Sigmoid colon (tissue), 7 donors: Measurements from ENCODE around the gene PAX9. TPM values are rescaled to one million over a fixed set of nuclear protein-coding genes. Genes with fewer than 3 reads are reported as not detected.

Source experiments
- DNase-seq: peaks from one replicate; pipeline ENCODE4 v3.0.0-alpha.2; 2019
- H3K27ac ChIP-seq, 4 donors: fragments of 200-600 bp; sonication (generic); one replicate each; pipeline ENCODE4 v1.5.1; 2016 to 2019; ENCODE audit warnings: mild to moderate bottlenecking in 1 of 4
- H3K27me3 ChIP-seq, 3 donors: fragments of 200-600 bp; sonication (generic); one replicate each; pipeline ENCODE4 v1.5.1; 2019; ENCODE audit warnings: mild to moderate bottlenecking in 1 of 3
- H3K36me3 ChIP-seq, 4 donors: fragments of 200-600 bp; sonication (generic); one replicate each; pipeline ENCODE4 v1.5.1; 2016 to 2019
- H3K4me1 ChIP-seq, 4 donors: fragments of 200-600 bp; sonication (generic); one replicate each; pipeline ENCODE4 v1.5.1; 2017 to 2019
- H3K4me3 ChIP-seq, 4 donors: fragments of 200-600 bp; sonication (generic); one replicate each; pipeline ENCODE4 v1.5.1; 2017 to 2019; ENCODE audit warnings: mild to moderate bottlenecking in 2 of 4, moderate library complexity in 1 of 4
- H3K9me3 ChIP-seq, 4 donors: fragments of 200-600 bp in 3 of 4; sonication (generic) in 3 of 4; one replicate each; pipeline versions ENCODE4 v1.5.1 to v1.6.1; 2013 to 2019
- CTCF ChIP-seq, 4 experiments: fragments of 450-650 bp in 3 of 4; fragments of 200-600 bp in 1 of 4; IDR thresholded peaks; one replicate each; pipeline ENCODE4 v1.5.1; 2016 to 2019; ENCODE audit warnings: antibody characterized with exemption in 4 of 4, mild to moderate bottlenecking in 3 of 4, moderate library complexity in 2 of 4
- EP300 ChIP-seq, 4 donors: sonication (generic); formaldehyde crosslinking; IDR thresholded peaks; one replicate each; pipeline ENCODE4 v1.6.1; 2017; ENCODE audit warnings: antibody characterized with exemption in 4 of 4
- POLR2A ChIP-seq, 2 donors: fragments of 450-650 bp; IDR thresholded peaks; one replicate each; pipeline ENCODE4 v1.6.1; 2016; ENCODE audit warnings: antibody characterized with exemption in 2 of 2, mild to moderate bottlenecking in 2 of 2, moderate library complexity in 2 of 2
- POLR2AphosphoS5 ChIP-seq, 4 donors: sonication (generic); formaldehyde crosslinking; IDR thresholded peaks; one replicate each; pipeline ENCODE4 v1.6.1; 2017; ENCODE audit warnings: antibody characterized with exemption in 4 of 4
- WGBS, 2 donors: extraction: QIAGEN DNeasy Blood & Tissue Kit; methylation state at CpG; one replicate each; pipeline ENCODE4 v1.1.7; 2013; 5-methylcytosine and 5-hydroxymethylcytosine counted together
- intact Hi-C: fragments of 100-400 bp; cut with DNase I; formaldehyde crosslinking; loops from one replicate; pipeline ENCODE4 v1.15.1; 2023
- polyA plus RNA-seq, 3 donors: library from polyadenylated mRNA; stranded (reverse); fragments of 200-250 nt; gene quantifications; one replicate each; pipeline ENCODE4 v1.2.3, GENCODE V29; 2013
- total RNA-seq, 4 donors: library from RNA; depleted of rRNA; stranded (reverse); fragments of >200 nt; gene quantifications; one replicate each; pipeline ENCODE4 v1.1.0, GENCODE V29; 2016
- donor health status: healthy with polysubstance abuse.
- donor health status: Bipolar disorder and iron deficiency.
- donor health status: healthy.

The PAX9 gene
- total and polyA plus RNA-seq, 7 donors = under 0.01 to 1.2 (median 0.28) TPM; not detected in 2

GRCh38 chr14:36671149-36671548 lies 9.5 kb downstream of the PAX9 start:
- TF ChIP-seq EP300 (IDR thresholded peaks at IDR 0.05) (no peak), POLR2AphosphoS5 (IDR thresholded peaks at IDR 0.05) (no peak), CTCF (IDR thresholded peaks at IDR 0.05) (no peak), POLR2A (IDR thresholded peaks at IDR 0.05) (no peak)
- Histone ChIP-seq H3K4me3 (no peak overlapping the region), H3K27ac (no peak overlapping the region), H3K4me1 (peaks cover 0 to 9% (median 6%) of the 10 kb centered on the region in 4 donors), H3K27me3 (peaks cover 11 to 94% (median 31%) of the 10 kb centered on the region in 3 donors), H3K9me3 (no peaks in the 10 kb centered on the region), H3K36me3 (no peaks in the 10 kb centered on the region)
- WGBS, 2 donors = 31 to 55% methylated on average over 3 of the region's 3 CpGs
- DNase-seq = no peak
- intact Hi-C loops = no loop called here

GRCh38 chr14:36672095-36672494 lies 10.4 kb downstream of the PAX9 start:
- Histone ChIP-seq H3K4me1 (no peaks in the 10 kb centered on the region), H3K4me3 (no peak overlapping the region), H3K36me3 (no peaks in the 10 kb centered on the region), H3K27me3 (peaks cover 2 to 89% (median 21%) of the 10 kb centered on the region in 3 donors), H3K9me3 (no peaks in the 10 kb centered on the region), H3K27ac (no peak overlapping the region)
- no peak for DNase-seq
- intact Hi-C loops = no loop called here
- TF ChIP-seq EP300 (IDR thresholded peaks at IDR 0.05) (no peak), POLR2AphosphoS5 (IDR thresholded peaks at IDR 0.05) (no peak), CTCF (IDR thresholded peaks at IDR 0.05) (no peak), POLR2A (IDR thresholded peaks at IDR 0.05) (no peak)
- WGBS, 2 donors = 62 to 70% methylated on average over 4 of the region's 4 CpGs

- TF ChIP-seq EP300 (IDR thresholded peaks at IDR 0.05) = no peak
- no peak for TF ChIP-seq POLR2A (IDR thresholded peaks at IDR 0.05)
- no peak for TF ChIP-seq POLR2AphosphoS5 (IDR thresholded peaks at IDR 0.05)
- TF ChIP-seq CTCF (IDR thresholded peaks at IDR 0.05) = no peak
- DNase-seq = no peak
- H3K36me3 ChIP-seq = no peaks in the 10 kb centered on the region
- 88 to 92% methylated on average over 3 of the region's 3 CpGs for WGBS, 2 donors
- H3K4me1 ChIP-seq = no peaks in the 10 kb centered on the region
- H3K9me3 ChIP-seq = no peaks in the 10 kb centered on the region
- H3K27me3 ChIP-seq = peaks cover 0 to 63% (median 7%) of the 10 kb centered on the region in 3 donors
- no peak overlapping the region for H3K4me3 ChIP-seq
- intact Hi-C loops = no loop called here
- no peak overlapping the region for H3K27ac ChIP-seq
Measured at GRCh38 chr14:36674659-36675058, 13.0 kb downstream of the PAX9 start.

GRCh38 chr14:36675581-36675980 lies 13.9 kb downstream of the PAX9 start:
- 70 to 72% methylated on average over 6 of the region's 6 CpGs for WGBS, 2 donors
- no peak overlapping the region for H3K27ac ChIP-seq
- TF ChIP-seq EP300 (IDR thresholded peaks at IDR 0.05) (no peak), CTCF (IDR thresholded peaks at IDR 0.05) (no peak), POLR2AphosphoS5 (IDR thresholded peaks at IDR 0.05) (no peak), POLR2A (IDR thresholded peaks at IDR 0.05) (no peak)
- no peak overlapping the region for H3K4me3 ChIP-seq
- intact Hi-C loops = no loop called here
- peaks cover 0 to 54% (median 7%) of the 10 kb centered on the region in 3 donors for H3K27me3 ChIP-seq
- no peak for DNase-seq
- no peaks in the 10 kb centered on the region for H3K36me3 ChIP-seq
- H3K9me3 ChIP-seq = no peaks in the 10 kb centered on the region
- no peaks in the 10 kb centered on the region for H3K4me1 ChIP-seq

- intact Hi-C loops = no loop called here
- Histone ChIP-seq H3K27ac (no peak overlapping the region), H3K4me3 (no peak overlapping the region), H3K36me3 (no peaks in the 10 kb centered on the region), H3K9me3 (no peaks in the 10 kb centered on the region), H3K27me3 (peaks cover 0 to 47% (median 7%) of the 10 kb centered on the region in 3 donors), H3K4me1 (no peaks in the 10 kb centered on the region)
- no peak for DNase-seq
- TF ChIP-seq EP300 (IDR thresholded peaks at IDR 0.05) (no peak), CTCF (IDR thresholded peaks at IDR 0.05) (no peak), POLR2A (IDR thresholded peaks at IDR 0.05) (no peak), POLR2AphosphoS5 (IDR thresholded peaks at IDR 0.05) (no peak)
- WGBS, 2 donors = 39 to 78% methylated on average over 10 of the region's 10 CpGs
Measured at GRCh38 chr14:36676236-36676635, 14.6 kb downstream of the PAX9 start.
